DOHH2 (cell line): ENCODE results near the gene PGA5.

Experiments
- CTCF ChIP-seq: fragments of 200-600 bp; sonication (generic); IDR thresholded peaks from one replicate; pipeline ENCODE4 v1.5.1; 2014; ENCODE audit warnings: antibody characterized with exemption, mild to moderate bottlenecking, low read depth, low read length; ENCODE audit not compliant: poor library complexity, severe bottlenecking
- EZH2phosphoT487 ChIP-seq: fragments of 200-600 bp; sonication (generic); IDR thresholded peaks from 2 replicates; pipeline ENCODE4 v1.6.1; 2017; ENCODE audit warnings: borderline replicate concordance, mild to moderate bottlenecking, antibody characterized with exemption, low read length, moderate library complexity, mixed read lengths

GRCh38 chr11:61279934-61280659 is 39.1 kb downstream of the PGA5 start:
- TF ChIP-seq EZH2phosphoT487 (no peak), CTCF (no peak)
